ENCODE measurements around the gene MRPL17.

- TF ChIP-seq CTCF (conservative IDR thresholded peaks at IDR 0.05; ENCODE audit: low read depth in 2 of 2) (no peak), POLR2AphosphoS5 (IDR thresholded peaks at IDR 0.05; ENCODE audit: low read depth) (no peak), EZH2 (IDR thresholded peaks at IDR 0.05; ENCODE audit: low read depth, unreplicated experiment) (no peak), CREB1 (CRISPR knock-in tag; IDR thresholded peaks at IDR 0.05; ENCODE audit: low read depth) (no peak)
- TF ChIP-seq, protein P1, sequence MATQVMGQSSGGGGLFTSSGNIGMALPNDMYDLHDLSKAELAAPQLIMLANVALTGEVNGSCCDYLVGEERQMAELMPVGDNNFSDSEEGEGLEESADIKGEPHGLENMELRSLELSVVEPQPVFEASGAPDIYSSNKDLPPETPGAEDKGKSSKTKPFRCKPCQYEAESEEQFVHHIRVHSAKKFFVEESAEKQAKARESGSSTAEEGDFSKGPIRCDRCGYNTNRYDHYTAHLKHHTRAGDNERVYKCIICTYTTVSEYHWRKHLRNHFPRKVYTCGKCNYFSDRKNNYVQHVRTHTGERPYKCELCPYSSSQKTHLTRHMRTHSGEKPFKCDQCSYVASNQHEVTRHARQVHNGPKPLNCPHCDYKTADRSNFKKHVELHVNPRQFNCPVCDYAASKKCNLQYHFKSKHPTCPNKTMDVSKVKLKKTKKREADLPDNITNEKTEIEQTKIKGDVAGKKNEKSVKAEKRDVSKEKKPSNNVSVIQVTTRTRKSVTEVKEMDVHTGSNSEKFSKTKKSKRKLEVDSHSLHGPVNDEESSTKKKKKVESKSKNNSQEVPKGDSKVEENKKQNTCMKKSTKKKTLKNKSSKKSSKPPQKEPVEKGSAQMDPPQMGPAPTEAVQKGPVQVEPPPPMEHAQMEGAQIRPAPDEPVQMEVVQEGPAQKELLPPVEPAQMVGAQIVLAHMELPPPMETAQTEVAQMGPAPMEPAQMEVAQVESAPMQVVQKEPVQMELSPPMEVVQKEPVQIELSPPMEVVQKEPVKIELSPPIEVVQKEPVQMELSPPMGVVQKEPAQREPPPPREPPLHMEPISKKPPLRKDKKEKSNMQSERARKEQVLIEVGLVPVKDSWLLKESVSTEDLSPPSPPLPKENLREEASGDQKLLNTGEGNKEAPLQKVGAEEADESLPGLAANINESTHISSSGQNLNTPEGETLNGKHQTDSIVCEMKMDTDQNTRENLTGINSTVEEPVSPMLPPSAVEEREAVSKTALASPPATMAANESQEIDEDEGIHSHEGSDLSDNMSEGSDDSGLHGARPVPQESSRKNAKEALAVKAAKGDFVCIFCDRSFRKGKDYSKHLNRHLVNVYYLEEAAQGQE (IDR thresholded peaks at IDR 0.05; ENCODE audit: unreplicated experiment), result no peak
Measured at GRCh38 chr11:6658647-6659046, 24.5 kb downstream of the MRPL17 start.

Data from GM23338 (cell line).